IMR-90 (cell line): ENCODE measurements around the gene CDK13.

Experiments used
- POLR2A ChIP-seq: IDR thresholded peaks from 2 replicates; pipeline ENCODE4 v1.6.1; 2012; ENCODE audit warnings: mild to moderate bottlenecking, low read depth, low read length
- TF ChIP-seq, protein P1 (sequence below): conservative IDR thresholded peaks from 2 replicates; pipeline ENCODE4 v1.5.1; 2012; ENCODE audit warnings: mild to moderate bottlenecking, low read depth, low read length, improper control_type of control experiment

DNA sequence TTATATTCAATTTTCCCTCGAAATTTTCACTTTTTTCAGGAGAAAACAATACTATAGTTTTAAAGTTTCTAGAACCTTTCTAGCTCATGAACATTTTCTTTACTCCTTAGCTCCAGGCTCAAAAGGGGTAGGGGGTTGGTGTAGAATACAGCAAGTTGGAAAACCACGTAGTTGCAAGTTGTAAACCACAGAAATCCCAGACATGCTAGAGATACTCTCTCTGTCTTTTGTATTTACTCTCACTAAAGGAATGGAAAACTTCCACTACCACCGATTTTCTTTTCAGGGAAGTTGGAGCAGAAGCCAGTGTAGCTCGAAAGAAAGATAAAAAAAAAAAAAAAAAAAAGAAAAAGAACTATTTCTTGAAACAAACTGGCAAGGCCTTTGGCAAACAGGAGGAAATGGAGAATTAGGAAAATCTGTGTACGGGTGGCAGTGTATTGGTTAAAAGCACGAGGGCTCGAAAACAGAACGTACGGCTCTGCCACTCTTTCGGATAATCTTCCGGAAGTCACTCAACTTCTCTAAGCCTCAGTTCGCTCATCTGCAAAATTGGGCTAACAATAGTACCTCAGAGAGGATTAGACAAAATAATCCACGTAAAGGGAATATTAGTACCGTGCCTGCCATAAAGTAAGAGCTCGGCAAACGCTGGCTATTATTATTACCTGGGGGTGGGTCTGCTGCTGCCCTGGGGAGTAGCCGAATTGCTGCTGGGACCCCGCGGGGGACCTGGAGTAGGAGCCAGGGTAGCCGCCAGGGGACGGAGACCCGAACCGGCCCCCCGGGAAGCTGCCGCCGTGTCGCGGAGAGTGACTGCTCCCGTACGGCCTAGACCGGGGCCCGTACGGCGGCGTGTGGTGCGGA lies 183.7 kb downstream of the CDK13 start:
- no peak for TF ChIP-seq POLR2A
- TF ChIP-seq, protein P1, sequence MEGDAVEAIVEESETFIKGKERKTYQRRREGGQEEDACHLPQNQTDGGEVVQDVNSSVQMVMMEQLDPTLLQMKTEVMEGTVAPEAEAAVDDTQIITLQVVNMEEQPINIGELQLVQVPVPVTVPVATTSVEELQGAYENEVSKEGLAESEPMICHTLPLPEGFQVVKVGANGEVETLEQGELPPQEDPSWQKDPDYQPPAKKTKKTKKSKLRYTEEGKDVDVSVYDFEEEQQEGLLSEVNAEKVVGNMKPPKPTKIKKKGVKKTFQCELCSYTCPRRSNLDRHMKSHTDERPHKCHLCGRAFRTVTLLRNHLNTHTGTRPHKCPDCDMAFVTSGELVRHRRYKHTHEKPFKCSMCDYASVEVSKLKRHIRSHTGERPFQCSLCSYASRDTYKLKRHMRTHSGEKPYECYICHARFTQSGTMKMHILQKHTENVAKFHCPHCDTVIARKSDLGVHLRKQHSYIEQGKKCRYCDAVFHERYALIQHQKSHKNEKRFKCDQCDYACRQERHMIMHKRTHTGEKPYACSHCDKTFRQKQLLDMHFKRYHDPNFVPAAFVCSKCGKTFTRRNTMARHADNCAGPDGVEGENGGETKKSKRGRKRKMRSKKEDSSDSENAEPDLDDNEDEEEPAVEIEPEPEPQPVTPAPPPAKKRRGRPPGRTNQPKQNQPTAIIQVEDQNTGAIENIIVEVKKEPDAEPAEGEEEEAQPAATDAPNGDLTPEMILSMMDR = 0 out of 2 replicates have a peak, but pooled peaks have one; percentile 0
